ENCODE measurements around the gene UBE3C.

GRCh38 chr7:157136372-157136771, 2.4 kb upstream of the UBE3C start:
- TF ChIP-seq POLR2A (IDR thresholded peaks at IDR 0.05; ENCODE audit: low read depth, low read length) (no peak), TAF1 (IDR thresholded peaks at IDR 0.05; ENCODE audit: borderline replicate concordance, low read depth, low read length) (no peak), POLR2AphosphoS5 (IDR thresholded peaks at IDR 0.05; ENCODE audit: low read depth, low read length) (no peak)
